Astrocyte (in vitro differentiated cells and primary cell): ENCODE results near the gene UGT1A1. TPM values are rescaled to one million over a fixed set of nuclear protein-coding genes. Genes with fewer than 3 reads are reported as not detected.
"Not testable (repeated sequence)": the region's sequence is repeated elsewhere in the genome, so short reads cannot be mapped to it uniquely, and the experiment has no call there.

ENCODE experiments used
- DNase-seq: peaks from one replicate; pipeline ENCODE4 v3.0.0-alpha.2; 2010; ENCODE audit warnings: low read depth
- FAIRE-seq: peaks from 2 replicates; lab custom pipeline; 2011; peaks lifted over from hg19 to GRCh38; lab: Jason Lieb, UNC
- H2AFZ ChIP-seq: 2 replicates; pipeline ENCODE4 v1.6.0; 2012; ENCODE audit warnings: low read depth, low read length, inconsistent platforms
- H3K27ac ChIP-seq: 2 replicates; pipeline ENCODE4 v1.5.1; 2011; ENCODE audit warnings: low read depth, low read length, inconsistent platforms
- H3K27me3 ChIP-seq: 2 replicates; pipeline ENCODE4 v1.6.0; 2011; ENCODE audit warnings: low read length, inconsistent platforms; ENCODE audit not compliant: insufficient read depth
- H3K36me3 ChIP-seq: 2 replicates; pipeline ENCODE4 v1.5.1; 2011; ENCODE audit warnings: low read length, inconsistent platforms; ENCODE audit not compliant: insufficient read depth
- H3K4me1 ChIP-seq: 2 replicates; pipeline ENCODE4 v1.5.1; 2011; ENCODE audit warnings: low read length, inconsistent platforms; ENCODE audit not compliant: insufficient read depth
- H3K4me2 ChIP-seq: 2 replicates; pipeline ENCODE4 v1.6.0; 2012; ENCODE audit warnings: low read length, inconsistent platforms
- H3K4me3 ChIP-seq: 2 replicates; pipeline ENCODE4 v1.5.1; 2011; ENCODE audit warnings: low read depth, mild to moderate bottlenecking, low read length, inconsistent platforms; ENCODE audit not compliant: insufficient read depth
- H3K79me2 ChIP-seq: 2 replicates; pipeline ENCODE4 v1.6.0; 2012; ENCODE audit warnings: mild to moderate bottlenecking, low read length, inconsistent platforms; ENCODE audit not compliant: insufficient read depth
- H3K9ac ChIP-seq: 2 replicates; pipeline ENCODE4 v1.6.0; 2012; ENCODE audit warnings: mild to moderate bottlenecking, low read length, inconsistent platforms
- H3K9me3 ChIP-seq: 2 replicates; pipeline ENCODE4 v1.5.1; 2012; ENCODE audit warnings: low read depth, mild to moderate bottlenecking, low read length, inconsistent platforms; ENCODE audit not compliant: insufficient read depth
- H4K20me1 ChIP-seq: 2 replicates; pipeline ENCODE4 v1.6.0; 2012; ENCODE audit warnings: low read length, inconsistent platforms; ENCODE audit not compliant: insufficient read depth
- H3K27ac Mint-ChIP-seq: one replicate; pipeline ENCODE4 v1.8.0; 2021; ENCODE audit warnings: mild to moderate bottlenecking, mixed read lengths; ENCODE audit not compliant: unreplicated experiment
- H3K27me3 Mint-ChIP-seq: one replicate; pipeline ENCODE4 v1.8.0; 2021; ENCODE audit warnings: low read depth, mixed read lengths; ENCODE audit not compliant: unreplicated experiment
- H3K36me3 Mint-ChIP-seq: one replicate; pipeline ENCODE4 v1.8.0; 2021; ENCODE audit warnings: low read depth, mixed read lengths; ENCODE audit not compliant: unreplicated experiment
- H3K4me1 Mint-ChIP-seq: one replicate; pipeline ENCODE4 v1.8.0; 2021; ENCODE audit warnings: low read depth, mixed read lengths; ENCODE audit not compliant: unreplicated experiment
- H3K4me3 Mint-ChIP-seq: one replicate; pipeline ENCODE4 v1.8.0; 2021; ENCODE audit warnings: mild to moderate bottlenecking, moderate library complexity, mixed read lengths; ENCODE audit not compliant: unreplicated experiment
- H3K9me3 Mint-ChIP-seq: one replicate; pipeline ENCODE4 v1.8.0; 2021; ENCODE audit warnings: mild to moderate bottlenecking, mixed read lengths; ENCODE audit not compliant: unreplicated experiment
- CTCF ChIP-seq: IDR thresholded peaks from 2 replicates; pipeline ENCODE4 v1.5.1; 2011; ENCODE audit warnings: low read depth, mild to moderate bottlenecking, inconsistent platforms, low read length, moderate library complexity; ENCODE audit not compliant: insufficient read depth
- EZH2 ChIP-seq: IDR thresholded peaks from 2 replicates; pipeline ENCODE4 v1.6.1; 2012; ENCODE audit warnings: mild to moderate bottlenecking, low read length, inconsistent platforms; ENCODE audit not compliant: insufficient read depth
- total RNA-seq: library from RNA; stranded (reverse); gene quantifications from 2 replicates; pipeline ENCODE4 v1.2.1, GENCODE V29; 2021

The UGT1A1 gene
- total RNA-seq, 1 donor from 2014 or later: not detected

DNA sequence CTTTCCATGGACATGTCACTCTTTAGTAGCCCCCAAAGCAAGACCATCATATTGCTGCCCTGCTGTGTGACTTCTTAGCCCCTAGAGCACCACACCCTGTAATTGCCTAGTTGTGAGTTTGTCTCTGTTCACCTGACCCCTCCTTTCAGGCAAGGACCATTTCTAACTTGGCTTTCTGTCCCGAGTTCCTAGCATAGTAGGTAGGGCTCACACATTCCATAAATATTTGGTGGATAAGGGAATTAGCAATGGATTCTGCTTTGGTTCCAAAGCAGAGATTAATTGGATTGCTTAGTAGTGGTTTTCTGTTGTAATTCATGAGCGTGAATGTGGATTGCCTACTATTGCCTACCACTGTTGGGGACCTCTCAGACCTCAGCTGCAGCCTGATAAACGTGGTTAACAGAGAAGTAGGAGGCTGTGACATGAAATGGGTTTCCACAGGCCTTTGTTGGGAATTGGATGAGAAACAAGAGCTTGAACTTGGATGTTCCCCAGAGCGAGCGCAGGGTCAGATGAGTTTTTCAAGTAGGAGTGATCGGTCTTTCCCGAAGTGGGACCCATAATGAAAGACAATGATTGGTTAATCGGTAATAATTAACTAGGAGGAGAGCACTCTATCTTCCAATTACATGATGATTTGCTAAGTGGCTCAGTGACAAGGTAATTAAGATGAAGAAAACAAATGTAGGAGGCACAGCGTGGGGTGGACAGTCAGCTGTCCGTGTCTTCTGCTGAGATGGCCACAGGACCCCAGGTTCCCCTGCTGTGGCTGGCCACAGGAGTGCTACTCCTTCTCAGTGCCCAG is 13.4 kb upstream of the UGT1A1 start:
- no peaks in the 10 kb centered on the region for H3K4me1 ChIP-seq
- H4K20me1 ChIP-seq: no peaks in the 10 kb centered on the region
- no peak overlapping the region for H3K4me3 ChIP-seq
- H3K27me3 ChIP-seq: no peaks in the 10 kb centered on the region
- H3K9me3 ChIP-seq: no peaks in the 10 kb centered on the region
- H3K9ac ChIP-seq: no peak overlapping the region
- Mint-ChIP-seq H3K27ac (no peak overlapping the region), H3K4me3 (no peak overlapping the region), H3K9me3 (peaks cover 17% of the 10 kb centered on the region), H3K36me3 (no peaks in the 10 kb centered on the region), H3K27me3 (peaks cover 26% of the 10 kb centered on the region), H3K4me1 (no peaks in the 10 kb centered on the region)
- no peak overlapping the region for H3K4me2 ChIP-seq
- FAIRE-seq: no peak
- H2AFZ ChIP-seq: no peak overlapping the region
- H3K79me2 ChIP-seq: no peaks in the 10 kb centered on the region
- DNase-seq: peak; percentile 77
- no peak for TF ChIP-seq EZH2
- no peak for TF ChIP-seq CTCF
- no peak overlapping the region for H3K27ac ChIP-seq
- no peaks in the 10 kb centered on the region for H3K36me3 ChIP-seq

DNA sequence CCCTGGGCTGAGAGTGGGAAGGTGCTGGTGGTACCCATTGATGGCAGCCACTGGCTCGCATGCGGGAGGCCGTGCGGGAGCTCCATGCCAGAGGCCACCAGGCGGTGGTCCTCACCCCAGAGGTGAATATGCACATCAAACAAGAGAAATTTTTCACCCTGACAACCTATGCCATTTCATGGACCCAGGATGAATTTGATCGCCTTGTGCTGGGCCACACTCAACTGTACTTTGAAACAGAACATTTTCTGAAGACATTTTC is 12.9 kb upstream of the UGT1A1 start:
- peaks cover 19% of the 10 kb centered on the region for H3K9me3 Mint-ChIP-seq
- no peaks in the 10 kb centered on the region for H3K4me1 ChIP-seq
- TF ChIP-seq CTCF (no peak), EZH2 (no peak)

GRCh38 chr2:233750689-233751088 is 9.4 kb upstream of the UGT1A1 start:
- H3K27me3 ChIP-seq, H3K4me3 ChIP-seq, H3K9ac ChIP-seq, H3K9me3 ChIP-seq, H3K4me1 ChIP-seq, FAIRE-seq, H3K79me2 ChIP-seq, H3K27ac Mint-ChIP-seq, H3K4me2 ChIP-seq, H3K27ac ChIP-seq, H2AFZ ChIP-seq, H3K4me3 Mint-ChIP-seq, H3K36me3 ChIP-seq, H3K36me3 Mint-ChIP-seq, H4K20me1 ChIP-seq, DNase-seq, H3K4me1 Mint-ChIP-seq: not testable (repeated sequence)
- Mint-ChIP-seq H3K27me3 (peaks cover 16% of the 10 kb centered on the region), H3K9me3 (peaks cover 20% of the 10 kb centered on the region)

More for the DNA sequence above, 12.9 kb upstream of the UGT1A1 start:
- no peak overlapping the region for H3K4me3 Mint-ChIP-seq
- no peaks in the 10 kb centered on the region for H3K36me3 Mint-ChIP-seq
- peaks cover 21% of the 10 kb centered on the region for H3K27me3 Mint-ChIP-seq
- H3K27ac ChIP-seq: no peak overlapping the region
- H3K4me1 Mint-ChIP-seq: no peaks in the 10 kb centered on the region
- H3K4me3 ChIP-seq: no peak overlapping the region
- H3K27me3 ChIP-seq: no peaks in the 10 kb centered on the region
- H4K20me1 ChIP-seq: no peaks in the 10 kb centered on the region
- no peak overlapping the region for H3K27ac Mint-ChIP-seq
- FAIRE-seq (no peak), DNase-seq (no peak)
- no peaks in the 10 kb centered on the region for H3K36me3 ChIP-seq
- H3K9ac ChIP-seq: no peak overlapping the region
- no peaks in the 10 kb centered on the region for H3K79me2 ChIP-seq
- no peak overlapping the region for H2AFZ ChIP-seq
- no peak overlapping the region for H3K4me2 ChIP-seq
- no peaks in the 10 kb centered on the region for H3K9me3 ChIP-seq

GRCh38 chr2:233751212-233752009 is 8.7 kb upstream of the UGT1A1 start:
- H3K9me3 Mint-ChIP-seq: peaks cover 20% of the 10 kb centered on the region
- FAIRE-seq: peak; percentile 55
- not testable (repeated sequence) for H3K4me3 ChIP-seq, H4K20me1 ChIP-seq, H2AFZ ChIP-seq, H3K9ac ChIP-seq, H3K4me2 ChIP-seq, H3K4me1 Mint-ChIP-seq, DNase-seq, H3K9me3 ChIP-seq, H3K27ac Mint-ChIP-seq, H3K36me3 Mint-ChIP-seq, H3K79me2 ChIP-seq, H3K27me3 ChIP-seq, H3K4me1 ChIP-seq, H3K27ac ChIP-seq, H3K4me3 Mint-ChIP-seq, H3K36me3 ChIP-seq
- H3K27me3 Mint-ChIP-seq: peaks cover 14% of the 10 kb centered on the region
